ENCODE measurements around the gene RNF180.

Gene RNF180

DNA sequence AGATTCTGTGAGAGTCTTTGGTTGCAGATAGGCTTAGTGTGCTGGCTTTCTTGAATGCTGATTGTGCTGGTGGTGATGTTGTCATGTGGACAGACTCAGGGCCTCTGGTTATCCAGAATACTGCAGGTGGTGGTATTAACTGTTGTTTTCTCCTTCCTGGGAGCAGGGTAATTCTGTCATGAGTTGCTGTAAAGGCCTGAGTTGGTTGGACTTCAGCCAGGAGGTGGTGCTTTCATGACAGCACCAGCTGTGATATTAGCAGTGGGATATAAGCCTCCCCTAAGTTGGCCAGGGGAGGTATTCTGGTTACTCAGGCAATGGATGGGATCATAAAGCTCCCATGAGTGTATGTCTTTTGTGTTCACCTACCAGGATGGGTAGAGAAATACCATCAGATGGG, 16.4 kb upstream of the RNF180 start:
- no peak for TF ChIP-seq SPI1 (IDR thresholded peaks at IDR 0.05; ENCODE audit: low read depth, low read length)
- TF ChIP-seq PAX5 (IDR thresholded peaks at IDR 0.05; ENCODE audit: insufficient read depth, low read length, severe bottlenecking), result no peak
- TF ChIP-seq TAF1 (IDR thresholded peaks at IDR 0.05; ENCODE audit: low read depth, low read length), result no peak
- no peak for TF ChIP-seq POLR2AphosphoS5 (IDR thresholded peaks at IDR 0.05; ENCODE audit: low read depth, low read length)
- no peak for TF ChIP-seq POU2F2 (IDR thresholded peaks at IDR 0.05; ENCODE audit: low read depth, low read length)
- no peak for TF ChIP-seq POLR2A (IDR thresholded peaks at IDR 0.05; ENCODE audit: low read depth, low read length)
- FAIRE-seq (no peak), DNase-seq (ENCODE audit: insufficient read length, low spot score) (no peak)

- FAIRE-seq (no peak), DNase-seq (ENCODE audit: insufficient read length, low spot score) (no peak)
- TF ChIP-seq POU2F2 (IDR thresholded peaks at IDR 0.05; ENCODE audit: low read depth, low read length) (no peak), POLR2A (IDR thresholded peaks at IDR 0.05; ENCODE audit: low read depth, low read length) (no peak), SPI1 (IDR thresholded peaks at IDR 0.05; ENCODE audit: low read depth, low read length) (no peak), POLR2AphosphoS5 (IDR thresholded peaks at IDR 0.05; ENCODE audit: low read depth, low read length) (no peak), TAF1 (IDR thresholded peaks at IDR 0.05; ENCODE audit: low read depth, low read length) (no peak), PAX5 (IDR thresholded peaks at IDR 0.05; ENCODE audit: insufficient read depth, low read length, severe bottlenecking) (no peak)
These were observed 15.7 kb upstream of the RNF180 start for GRCh38 chr5:64149857-64150521.

- TF ChIP-seq SPI1 (IDR thresholded peaks at IDR 0.05; ENCODE audit: low read depth, low read length) (no peak), PAX5 (IDR thresholded peaks at IDR 0.05; ENCODE audit: insufficient read depth, low read length, severe bottlenecking) (no peak), POU2F2 (IDR thresholded peaks at IDR 0.05; ENCODE audit: low read depth, low read length) (no peak), TAF1 (IDR thresholded peaks at IDR 0.05; ENCODE audit: low read depth, low read length) (no peak), POLR2A (IDR thresholded peaks at IDR 0.05; ENCODE audit: low read depth, low read length) (no peak), POLR2AphosphoS5 (IDR thresholded peaks at IDR 0.05; ENCODE audit: low read depth, low read length) (no peak)
- FAIRE-seq (no peak), DNase-seq (ENCODE audit: insufficient read length, low spot score) (no peak)
These were observed 9.4 kb upstream of the RNF180 start for GRCh38 chr5:64156261-64156660.

DNA sequence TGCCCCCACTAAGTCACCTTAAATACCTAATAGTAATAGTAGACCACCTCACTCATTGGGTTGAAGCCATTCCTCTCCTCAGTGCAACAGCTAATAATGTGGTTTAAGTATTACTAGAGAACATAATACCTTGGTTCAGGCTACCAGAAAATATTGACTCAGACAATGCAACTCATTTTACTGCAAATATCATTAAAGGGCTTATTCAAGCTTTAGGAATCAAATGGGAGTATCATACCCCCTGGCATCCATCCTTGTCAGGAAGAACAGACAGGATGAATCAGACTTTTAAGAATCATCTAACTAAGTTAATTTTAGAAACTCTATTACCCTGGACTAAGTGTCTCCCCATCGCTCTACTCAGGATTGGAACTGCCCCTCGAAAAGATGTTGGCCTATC, 6.8 kb upstream of the RNF180 start:
- no peak for FAIRE-seq
- TF ChIP-seq SPI1 (IDR thresholded peaks at IDR 0.05; ENCODE audit: low read depth, low read length) (no peak), POLR2A (IDR thresholded peaks at IDR 0.05; ENCODE audit: low read depth, low read length) (no peak), POU2F2 (IDR thresholded peaks at IDR 0.05; ENCODE audit: low read depth, low read length) (no peak), PAX5 (IDR thresholded peaks at IDR 0.05; ENCODE audit: insufficient read depth, low read length, severe bottlenecking) (no peak), POLR2AphosphoS5 (IDR thresholded peaks at IDR 0.05; ENCODE audit: low read depth, low read length) (no peak), TAF1 (IDR thresholded peaks at IDR 0.05; ENCODE audit: low read depth, low read length) (no peak)
- DNase-seq (ENCODE audit: insufficient read length, low spot score), result no peak

DNA sequence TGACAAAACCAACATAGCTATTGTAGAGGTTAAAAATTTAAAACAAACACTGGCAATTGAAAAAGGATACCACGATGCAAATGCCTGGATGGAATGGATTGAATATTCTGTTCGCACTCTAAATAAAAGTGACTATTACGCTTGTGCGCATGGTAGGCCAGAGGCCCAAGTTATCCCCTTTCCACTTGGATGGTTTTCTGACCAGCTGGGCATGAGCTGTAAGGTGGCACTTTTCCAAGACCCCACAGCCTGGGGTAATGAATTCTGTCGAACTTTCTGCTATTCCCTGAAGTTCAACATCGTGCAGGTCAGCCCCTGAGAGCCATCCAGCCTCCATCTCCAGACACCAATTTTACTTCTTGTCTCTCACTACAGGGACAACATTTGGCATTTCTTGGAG, 5.4 kb upstream of the RNF180 start:
- FAIRE-seq, result no peak

DNA sequence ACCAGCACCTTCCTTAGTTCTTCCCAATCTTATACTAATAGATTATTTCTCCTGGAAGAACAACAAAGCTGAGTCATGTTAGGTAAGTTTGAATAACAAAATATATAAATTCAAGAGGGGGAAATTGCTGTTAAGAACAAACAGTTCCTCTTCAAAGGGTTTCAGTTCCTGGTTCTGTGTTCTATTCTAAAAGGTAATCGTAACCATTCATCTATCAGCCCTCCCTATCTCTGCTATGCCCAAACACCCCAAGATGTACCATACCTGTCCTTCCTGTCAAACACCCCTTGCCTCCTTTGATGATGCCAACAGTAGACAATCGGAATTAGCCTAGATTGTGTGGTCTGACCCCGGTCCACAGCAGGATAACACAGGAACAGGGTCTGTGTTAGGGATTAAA, 4.2 kb upstream of the RNF180 start:
- DNase-seq (ENCODE audit: insufficient read length, low spot score) (no peak), FAIRE-seq (no peak)

More for the DNA sequence above, 5.4 kb upstream of the RNF180 start:
- DNase-seq (ENCODE audit: insufficient read length, low spot score), result no peak
- no peak for TF ChIP-seq POLR2A (IDR thresholded peaks at IDR 0.05; ENCODE audit: low read depth, low read length)
- TF ChIP-seq PAX5 (IDR thresholded peaks at IDR 0.05; ENCODE audit: insufficient read depth, low read length, severe bottlenecking), result no peak
- TF ChIP-seq SPI1 (IDR thresholded peaks at IDR 0.05; ENCODE audit: low read depth, low read length), result no peak
- TF ChIP-seq POLR2AphosphoS5 (IDR thresholded peaks at IDR 0.05; ENCODE audit: low read depth, low read length), result no peak
- TF ChIP-seq POU2F2 (IDR thresholded peaks at IDR 0.05; ENCODE audit: low read depth, low read length), result no peak
- no peak for TF ChIP-seq TAF1 (IDR thresholded peaks at IDR 0.05; ENCODE audit: low read depth, low read length)

GRCh38 chr5:64163135-64163534, 2.5 kb upstream of the RNF180 start:
- TF ChIP-seq POLR2AphosphoS5 (IDR thresholded peaks at IDR 0.05; ENCODE audit: low read depth, low read length) (no peak), POLR2A (IDR thresholded peaks at IDR 0.05; ENCODE audit: low read depth, low read length) (no peak), PAX5 (IDR thresholded peaks at IDR 0.05; ENCODE audit: insufficient read depth, low read length, severe bottlenecking) (no peak), POU2F2 (IDR thresholded peaks at IDR 0.05; ENCODE audit: low read depth, low read length) (no peak)
- FAIRE-seq (no peak), DNase-seq (ENCODE audit: insufficient read length, low spot score) (no peak)

More for the DNA sequence above, 4.2 kb upstream of the RNF180 start:
- TF ChIP-seq POLR2AphosphoS5 (IDR thresholded peaks at IDR 0.05; ENCODE audit: low read depth, low read length) (no peak), POLR2A (IDR thresholded peaks at IDR 0.05; ENCODE audit: low read depth, low read length) (no peak), TAF1 (IDR thresholded peaks at IDR 0.05; ENCODE audit: low read depth, low read length) (no peak), SPI1 (IDR thresholded peaks at IDR 0.05; ENCODE audit: low read depth, low read length) (peak; percentile 75), PAX5 (IDR thresholded peaks at IDR 0.05; ENCODE audit: insufficient read depth, low read length, severe bottlenecking) (no peak)

GRCh38 chr5:64163746-64164145, 1.9 kb upstream of the RNF180 start:
- TF ChIP-seq SPI1 (IDR thresholded peaks at IDR 0.05; ENCODE audit: low read depth, low read length) (no peak), POU2F2 (IDR thresholded peaks at IDR 0.05; ENCODE audit: low read depth, low read length) (no peak), TAF1 (IDR thresholded peaks at IDR 0.05; ENCODE audit: low read depth, low read length) (no peak), POLR2A (IDR thresholded peaks at IDR 0.05; ENCODE audit: low read depth, low read length) (no peak), POLR2AphosphoS5 (IDR thresholded peaks at IDR 0.05; ENCODE audit: low read depth, low read length) (no peak), PAX5 (IDR thresholded peaks at IDR 0.05; ENCODE audit: insufficient read depth, low read length, severe bottlenecking) (no peak)
- DNase-seq (ENCODE audit: insufficient read length, low spot score), result no peak
- no peak for FAIRE-seq

- no peak for DNase-seq (ENCODE audit: insufficient read length, low spot score)
- TF ChIP-seq POLR2A (IDR thresholded peaks at IDR 0.05; ENCODE audit: low read depth, low read length) (no peak), SPI1 (IDR thresholded peaks at IDR 0.05; ENCODE audit: low read depth, low read length) (no peak), PAX5 (IDR thresholded peaks at IDR 0.05; ENCODE audit: insufficient read depth, low read length, severe bottlenecking) (no peak), POU2F2 (IDR thresholded peaks at IDR 0.05; ENCODE audit: low read depth, low read length) (no peak), POLR2AphosphoS5 (IDR thresholded peaks at IDR 0.05; ENCODE audit: low read depth, low read length) (no peak), TAF1 (IDR thresholded peaks at IDR 0.05; ENCODE audit: low read depth, low read length) (no peak)
- no peak for FAIRE-seq
These were observed 1.5 kb upstream of the RNF180 start for GRCh38 chr5:64164166-64164565.

DNA sequence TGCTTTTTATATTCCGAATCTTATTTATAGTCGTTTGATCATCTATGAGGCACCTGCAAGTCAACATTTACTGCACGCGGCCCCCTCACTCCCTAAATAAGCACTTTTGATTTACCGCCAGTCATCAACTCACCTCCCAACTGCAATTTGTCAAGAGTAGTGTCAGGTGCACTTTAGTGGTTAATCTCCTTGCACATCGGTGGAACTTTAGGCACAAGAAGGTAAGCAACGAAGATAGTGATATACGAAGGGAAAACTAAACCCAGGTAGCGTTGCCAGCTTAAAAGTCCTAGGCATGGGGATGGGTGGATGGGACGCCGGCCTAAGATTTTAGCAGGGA, 513 bp upstream of the RNF180 start:
- TF ChIP-seq PAX5 (IDR thresholded peaks at IDR 0.05; ENCODE audit: insufficient read depth, low read length, severe bottlenecking), result no peak
- no peak for TF ChIP-seq TAF1 (IDR thresholded peaks at IDR 0.05; ENCODE audit: low read depth, low read length)
- TF ChIP-seq POLR2AphosphoS5 (IDR thresholded peaks at IDR 0.05; ENCODE audit: low read depth, low read length), result no peak
- TF ChIP-seq POLR2A (IDR thresholded peaks at IDR 0.05; ENCODE audit: low read depth, low read length), result no peak
- no peak for TF ChIP-seq SPI1 (IDR thresholded peaks at IDR 0.05; ENCODE audit: low read depth, low read length)
- DNase-seq (ENCODE audit: insufficient read length, low spot score) (no peak), FAIRE-seq (no peak)
